H1 (cell line): ENCODE measurements around the gene FOXS1. TPM values are rescaled to one million over a fixed set of nuclear protein-coding genes. Genes with fewer than 3 reads are reported as not detected.

Source experiments
- CTCF ChIA-PET: fragments of 300-600 bp; sonication (Branson Sonifier 250); formaldehyde crosslinking; loops from one replicate; lab custom pipeline; 2021; ENCODE audit not compliant: partially characterized antibody; lab: Charles Lee
- POLR2A ChIA-PET: fragments of 300-600 bp; sonication (Branson Sonifier 250); formaldehyde crosslinking; loops from one replicate; lab custom pipeline; 2021; ENCODE audit warnings: inconsistent platforms; ENCODE audit not compliant: partially characterized antibody; lab: Charles Lee
- DNase-seq, 2 experiments: peaks; one replicate each; pipeline versions ENCODE4 v3.0.0 to v3.0.0-alpha.2; 2010 to 2022; ENCODE audit warnings: low spot score in 2 of 2, low read depth in 1 of 2, mixed read lengths in 1 of 2
- FAIRE-seq: peaks from 2 replicates; lab custom pipeline; 2011; peaks lifted over from hg19 to GRCh38; lab: Jason Lieb, UNC
- H2AFZ ChIP-seq: 2 replicates; pipeline ENCODE4 v1.8.1; 2012; ENCODE audit warnings: low read length, inconsistent platforms
- H2AK5ac ChIP-seq: 2 replicates; pipeline ENCODE4 v1.6.1; 2013; ENCODE audit warnings: low read depth, low read length
- H2BK120ac ChIP-seq: replicated peaks from 2 replicates; pipeline ENCODE3; 2013; ENCODE audit warnings: low read depth, low read length, inconsistent platforms
- H2BK12ac ChIP-seq: 2 replicates; pipeline ENCODE4 v1.6.1; 2013; ENCODE audit warnings: low read depth, low read length
- H2BK15ac ChIP-seq: 2 replicates; pipeline ENCODE4 v1.6.1; 2013; ENCODE audit warnings: low read length
- H2BK20ac ChIP-seq: 2 replicates; pipeline ENCODE4 v1.6.1; 2013; ENCODE audit warnings: low read length
- H2BK5ac ChIP-seq: 2 replicates; pipeline ENCODE4 v1.6.1; 2013; ENCODE audit warnings: low read depth, low read length
- H3K14ac ChIP-seq: 2 replicates; pipeline ENCODE4 v1.6.1; 2013; ENCODE audit warnings: inconsistent platforms; ENCODE audit not compliant: insufficient read length
- H3K18ac ChIP-seq: 2 replicates; pipeline ENCODE4 v1.6.1; 2013; ENCODE audit warnings: low read length; ENCODE audit errors: extremely low read depth
- H3K23ac ChIP-seq: 2 replicates; pipeline ENCODE4 v1.6.1; 2013; ENCODE audit warnings: inconsistent platforms; ENCODE audit not compliant: insufficient read length
- H3K23me2 ChIP-seq: 2 replicates; pipeline ENCODE4 v1.6.1; 2013; ENCODE audit warnings: low read depth, low read length
- H3K27ac ChIP-seq: 2 replicates; pipeline ENCODE4 v1.6.1; 2011; ENCODE audit warnings: low read depth, low read length, inconsistent platforms
- H3K27me3 ChIP-seq, 4 experiments: replicated peaks in 1 of 4; 1 replicate in 1 of 4; 2 replicates in 3 of 4; pipeline versions ENCODE4 v1.6.1 to v1.8.1; 2011 to 2013; ENCODE audit warnings: low read length in 3 of 4, mild to moderate bottlenecking in 3 of 4, inconsistent platforms in 2 of 4, mixed read lengths in 2 of 4, moderate library complexity in 1 of 4; ENCODE audit not compliant: control insufficient read depth in 3 of 4, insufficient read depth in 3 of 4; ENCODE audit errors: extremely low read depth in 1 of 4
- H3K36me3 ChIP-seq, 4 experiments: 2 replicates each; pipeline versions ENCODE4 v1.6.1 to v1.8.1; 2011 to 2013; ENCODE audit warnings: mild to moderate bottlenecking in 4 of 4, low read length in 3 of 4, moderate library complexity in 2 of 4, control low read depth in 1 of 4, inconsistent platforms in 1 of 4; ENCODE audit not compliant: insufficient read depth in 4 of 4, control insufficient read depth in 2 of 4
- H3K4ac ChIP-seq: replicated peaks from 2 replicates; pipeline ENCODE3; 2013; ENCODE audit warnings: low read length, low read depth, mixed read lengths, inconsistent platforms; ENCODE audit not compliant: insufficient read length
- H3K4me1 ChIP-seq, 4 experiments: replicated peaks in 1 of 4; 1 replicate in 1 of 4; 2 replicates in 3 of 4; pipeline versions ENCODE4 v1.6.1 to v1.8.1; 2011 to 2013; ENCODE audit warnings: low read length in 3 of 4, inconsistent platforms in 2 of 4, mixed read lengths in 1 of 4; ENCODE audit not compliant: insufficient read depth in 4 of 4, control insufficient read depth in 3 of 4
- H3K4me2 ChIP-seq, 2 experiments: 2 replicates each; pipeline versions ENCODE4 v1.6.1 to v1.8.1; 2011 to 2013; ENCODE audit warnings: low read depth in 2 of 2, low read length in 2 of 2, control low read depth in 1 of 2, inconsistent platforms in 1 of 2, mild to moderate bottlenecking in 1 of 2; ENCODE audit not compliant: insufficient read depth in 1 of 2
- H3K4me3 ChIP-seq, 4 experiments: fragments of 200-600, 300-600 bp in 1 of 4; sonication (generic), shearing (Covaris generic), sonication (Bioruptor Twin) in 1 of 4; 2 replicates each; pipeline versions ENCODE4 v1.5.1 to v1.8.1; 2011 to 2016; ENCODE audit warnings: low read length in 4 of 4, low read depth in 3 of 4, control low read depth in 2 of 4, inconsistent platforms in 2 of 4, mild to moderate bottlenecking in 2 of 4, mixed read lengths in 1 of 4, moderate library complexity in 1 of 4; ENCODE audit not compliant: insufficient read depth in 2 of 4; ENCODE audit errors: extremely low read depth in 1 of 4
- H3K56ac ChIP-seq: replicated peaks from 2 replicates; pipeline ENCODE3; 2013; ENCODE audit warnings: low read depth, mild to moderate bottlenecking, mixed read lengths, low read length, inconsistent platforms; ENCODE audit not compliant: insufficient read length
- H3K79me1 ChIP-seq: 2 replicates; pipeline ENCODE4 v1.6.1; 2013; ENCODE audit warnings: low read depth, low read length, control low read depth
- H3K79me2 ChIP-seq, 2 experiments: 2 replicates each; pipeline versions ENCODE4 v1.6.1 to v1.8.1; 2012 to 2013; ENCODE audit warnings: low read length in 2 of 2, mild to moderate bottlenecking in 2 of 2, inconsistent platforms in 1 of 2; ENCODE audit not compliant: insufficient read depth in 2 of 2, control insufficient read depth in 1 of 2
- H3K9ac ChIP-seq, 4 experiments: replicated peaks in 1 of 4; 1 replicate in 1 of 4; 2 replicates in 3 of 4; pipeline versions ENCODE4 v1.6.1 to v1.8.1; 2011 to 2013; ENCODE audit warnings: low read depth in 3 of 4, low read length in 3 of 4, control low read depth in 2 of 4, mild to moderate bottlenecking in 2 of 4, moderate library complexity in 2 of 4, inconsistent platforms in 1 of 4; ENCODE audit errors: extremely low read depth in 1 of 4
- H3K9me3 ChIP-seq, 2 experiments: 2 replicates each; pipeline versions ENCODE4 v1.6.1 to v1.8.1; 2012 to 2013; ENCODE audit warnings: mild to moderate bottlenecking in 2 of 2, moderate library complexity in 2 of 2, control low read depth in 1 of 2, inconsistent platforms in 1 of 2, low read depth in 1 of 2, low read length in 1 of 2, mixed read lengths in 1 of 2; ENCODE audit not compliant: insufficient read depth in 2 of 2
- H4K20me1 ChIP-seq, 2 experiments: replicated peaks in 1 of 2; 2 replicates each; pipeline versions ENCODE3 to v1.8.1; 2011 to 2013; ENCODE audit warnings: inconsistent platforms in 2 of 2, low read length in 2 of 2, mild to moderate bottlenecking in 1 of 2; ENCODE audit not compliant: insufficient read depth in 2 of 2, control insufficient read depth in 1 of 2
- H4K5ac ChIP-seq: 2 replicates; pipeline ENCODE4 v1.6.1; 2013; ENCODE audit warnings: low read length, low read depth, mixed read lengths, inconsistent platforms; ENCODE audit not compliant: insufficient read length
- H4K8ac ChIP-seq: 2 replicates; pipeline ENCODE4 v1.8.0; 2013; ENCODE audit warnings: mild to moderate bottlenecking, moderate library complexity, low read length, inconsistent platforms; ENCODE audit not compliant: insufficient read depth; ENCODE audit errors: extremely low read depth
- H4K91ac ChIP-seq: replicated peaks from 2 replicates; pipeline ENCODE3; 2013; ENCODE audit warnings: low read length, mixed read lengths, inconsistent platforms; ENCODE audit not compliant: insufficient read length
- ATF2 ChIP-seq: IDR thresholded peaks from 2 replicates; pipeline ENCODE4 v1.6.1; 2012; ENCODE audit warnings: low read length, inconsistent platforms
- ATF3 ChIP-seq: IDR thresholded peaks from 2 replicates; pipeline ENCODE4 v1.6.1; 2011; ENCODE audit warnings: low read depth, mild to moderate bottlenecking, low read length; ENCODE audit not compliant: insufficient read depth
- CTBP2 ChIP-seq: IDR thresholded peaks from 2 replicates; pipeline ENCODE4 v1.7.0; 2011; ENCODE audit warnings: borderline replicate concordance, mild to moderate bottlenecking, moderate library complexity, mixed read lengths, low read length; ENCODE audit not compliant: insufficient read depth, insufficient read length
- FOSL1 ChIP-seq: IDR thresholded peaks from 2 replicates; pipeline ENCODE4 v1.6.1; 2011; ENCODE audit warnings: mild to moderate bottlenecking, low read depth, low read length, moderate library complexity; ENCODE audit not compliant: insufficient read depth
- KDM1A ChIP-seq: fragments of 200-600, 300-600 bp; sonication (generic); IDR thresholded peaks from 2 replicates; pipeline ENCODE4 v1.7.1; 2016; ENCODE audit warnings: mild to moderate bottlenecking, low read length, borderline replicate concordance
- SIX5 ChIP-seq: IDR thresholded peaks from 2 replicates; pipeline ENCODE4 v1.6.1; 2011; ENCODE audit warnings: mild to moderate bottlenecking, low read depth, low read length
- ZNF274 ChIP-seq: IDR thresholded peaks from 2 replicates; pipeline ENCODE4 v1.7.0; 2012; ENCODE audit warnings: low read length, borderline replicate concordance; ENCODE audit errors: extremely low read depth
- WGBS, 2 experiments: shearing (Covaris generic) in 1 of 2; methylation state at CpG; one replicate each; pipeline versions ENCODE4 v1.1.6 to v1.1.7; 2013 to 2015; ENCODE audit warnings: low lambda C conversion rate in 2 of 2, mixed read lengths in 2 of 2, inconsistent platforms in 1 of 2, low coverage in 1 of 2, missing lambda C conversion rate in 1 of 2; ENCODE audit not compliant: insufficient replicate concordance in 2 of 2, insufficient coverage in 1 of 2, insufficient read length in 1 of 2; ENCODE audit errors: extremely low coverage in 1 of 2, missing lambda C conversion rate in 1 of 2; 5-methylcytosine and 5-hydroxymethylcytosine counted together
- polyA plus RNA-seq, 7 experiments: library from polyadenylated mRNA; depleted of rRNA in 3 of 7; stranded (reverse) in 5 of 7; unstranded in 2 of 7; fragments of >200 nt in 5 of 7; fragments of 200-250 nt in 2 of 7; gene quantifications; 1 replicate in 5 of 7; 2 replicates in 1 of 7; 4 replicates in 1 of 7; pipeline versions ENCODE4 v1.2.1 to v1.2.3, GENCODE V29; 2011 to 2013; ENCODE audit warnings: missing spikeins in 2 of 7, mixed read lengths in 2 of 7
- total RNA-seq: library from RNA; stranded (reverse); fragmentation: NEBNext Ultra II Directional; extraction: Animal tissue kit (Norgen Biotek cat#: 25700); gene quantifications from 2 replicates; pipeline ENCODE4 v1.2.1, GENCODE V29; 2021

The FOXS1 gene
- total and polyA plus RNA-seq, 2 of the 8 experiments (the other 6 are each of a cell fraction or from before 2014, with no cell fraction given), result 0.45 TPM; not detected in 1

GRCh38 chr20:31816221-31816620, 29.2 kb downstream of the FOXS1 start:
- no peak overlapping the region; the same call in 1 of the 2 replicates for H2BK5ac ChIP-seq
- no peak overlapping the region for H4K5ac ChIP-seq
- 87% methylated on average over 5 of the region's 5 CpGs; no CpG with 5 or more reads in 1 of the 2 experiments for WGBS, 2 experiments
- H2BK120ac ChIP-seq, result no peak overlapping the region
- no peak overlapping the region for H3K9ac ChIP-seq
- H4K20me1 ChIP-seq, result no peaks in the 10 kb centered on the region
- no peaks in the 10 kb centered on the region for H3K36me3 ChIP-seq
- no peak overlapping the region for H2AFZ ChIP-seq
- TF ChIP-seq KDM1A, result peak; percentile 84
- no peak for TF ChIP-seq CTBP2
- no peak for TF ChIP-seq ZNF274
- TF ChIP-seq ATF2, result no peak
- TF ChIP-seq SIX5, result no peak
- TF ChIP-seq ATF3, result no peak
- TF ChIP-seq FOSL1, result no peak
- TF ChIP-seq, all 59 proteins: peak for 1
- Histone ChIP-seq H3K79me1 (no peaks in the 10 kb centered on the region), H4K8ac (no peak overlapping the region), H3K27ac (no peak overlapping the region), H3K79me2 (no peaks in the 10 kb centered on the region), H2BK20ac (no peak overlapping the region), H3K23ac (no peak overlapping the region), H3K23me2 (no peaks in the 10 kb centered on the region), H2BK12ac (no peak overlapping the region), H3K4me2 (no peak overlapping the region), H3K9me3 (no peaks in the 10 kb centered on the region), H3K56ac (no peak overlapping the region), H3K4me3 (no peak overlapping the region), H3K18ac (no peak overlapping the region), H3K14ac (no peak overlapping the region), H2AK5ac (no peak overlapping the region), H4K91ac (no peak overlapping the region), H2BK15ac (no peak overlapping the region; the same call in 1 of the 2 replicates), H3K4me1 (peaks cover 4 to 10% (median 8%) of the 10 kb centered on the region in 4 experiments; a peak in 6 of 7 replicates), H3K4ac (no peak overlapping the region), H3K27me3 (no peaks in the 10 kb centered on the region)
- DNase-seq (no peak), FAIRE-seq (peak; percentile 7)
- ChIA-PET POLR2A (interaction anchor here (1.1 to 1.6 kb wide), 3 partner anchors 14 to 243 kb away, joined by 3 to 5 read pairs (median 3); no protein-coding TSS in a partner anchor), CTCF (interaction anchor here (0.8 to 5.5 kb wide), 8 partner anchors 8 to 216 kb away, joined by 3 to 19 read pairs (median 4); partner anchors contain the start of gene FOXS1)
